ENCODE data around the gene SH3BP1.
"Not testable (repeated sequence)": the region's sequence is repeated elsewhere in the genome, so short reads cannot be mapped to it uniquely, and the experiment has no call there.

The SH3BP1 gene, protein sequence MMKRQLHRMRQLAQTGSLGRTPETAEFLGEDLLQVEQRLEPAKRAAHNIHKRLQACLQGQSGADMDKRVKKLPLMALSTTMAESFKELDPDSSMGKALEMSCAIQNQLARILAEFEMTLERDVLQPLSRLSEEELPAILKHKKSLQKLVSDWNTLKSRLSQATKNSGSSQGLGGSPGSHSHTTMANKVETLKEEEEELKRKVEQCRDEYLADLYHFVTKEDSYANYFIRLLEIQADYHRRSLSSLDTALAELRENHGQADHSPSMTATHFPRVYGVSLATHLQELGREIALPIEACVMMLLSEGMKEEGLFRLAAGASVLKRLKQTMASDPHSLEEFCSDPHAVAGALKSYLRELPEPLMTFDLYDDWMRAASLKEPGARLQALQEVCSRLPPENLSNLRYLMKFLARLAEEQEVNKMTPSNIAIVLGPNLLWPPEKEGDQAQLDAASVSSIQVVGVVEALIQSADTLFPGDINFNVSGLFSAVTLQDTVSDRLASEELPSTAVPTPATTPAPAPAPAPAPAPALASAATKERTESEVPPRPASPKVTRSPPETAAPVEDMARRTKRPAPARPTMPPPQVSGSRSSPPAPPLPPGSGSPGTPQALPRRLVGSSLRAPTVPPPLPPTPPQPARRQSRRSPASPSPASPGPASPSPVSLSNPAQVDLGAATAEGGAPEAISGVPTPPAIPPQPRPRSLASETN

DNA sequence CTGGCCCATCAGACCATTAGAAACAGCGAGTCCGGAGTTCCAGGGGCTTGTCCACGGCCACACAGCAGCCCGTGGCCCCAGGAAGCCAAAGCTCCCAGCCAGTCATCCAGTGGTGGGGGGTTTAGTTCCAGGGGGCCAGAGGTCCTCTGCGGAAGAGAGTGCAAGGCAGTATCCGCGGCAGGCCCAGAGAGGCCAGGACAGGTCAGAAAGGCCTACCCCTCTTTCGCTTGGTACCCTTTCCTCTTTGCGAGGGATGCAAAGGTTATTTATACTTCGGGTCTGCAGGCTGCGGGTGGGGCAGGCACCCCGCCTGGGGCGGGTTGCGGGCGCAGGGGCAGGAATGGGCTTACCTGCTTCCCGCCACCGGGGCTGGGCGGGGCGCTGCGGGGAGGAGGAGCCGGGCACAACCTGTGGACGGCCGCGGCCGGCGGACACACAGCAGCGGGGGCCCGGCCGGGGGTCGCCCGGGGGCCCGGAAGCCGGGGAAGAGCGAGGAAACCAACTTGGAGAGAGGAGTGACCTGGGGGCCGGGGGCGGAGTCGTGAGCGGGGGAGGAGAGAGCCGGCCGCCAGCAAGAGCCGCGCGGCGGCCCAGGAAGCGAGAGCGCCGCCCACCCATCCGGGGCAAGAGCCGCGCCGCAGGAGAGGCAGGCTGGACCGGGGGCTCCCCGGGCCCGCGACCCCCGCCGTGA lies at the start of gene SH3BP1:
TSS of gene SH3BP1 (plus strand) at position 600 of the 691 bp plus-strand sequence. CDS start 119 bp downstream, outside the sequence.
- no peak for DNase-seq (ENCODE audit: low read depth)
- H3K4me3 ChIP-seq (ENCODE audit: low read depth, low read length) = peak within 1 kb of the TSS; percentile 70
- TF ChIP-seq, protein P1, sequence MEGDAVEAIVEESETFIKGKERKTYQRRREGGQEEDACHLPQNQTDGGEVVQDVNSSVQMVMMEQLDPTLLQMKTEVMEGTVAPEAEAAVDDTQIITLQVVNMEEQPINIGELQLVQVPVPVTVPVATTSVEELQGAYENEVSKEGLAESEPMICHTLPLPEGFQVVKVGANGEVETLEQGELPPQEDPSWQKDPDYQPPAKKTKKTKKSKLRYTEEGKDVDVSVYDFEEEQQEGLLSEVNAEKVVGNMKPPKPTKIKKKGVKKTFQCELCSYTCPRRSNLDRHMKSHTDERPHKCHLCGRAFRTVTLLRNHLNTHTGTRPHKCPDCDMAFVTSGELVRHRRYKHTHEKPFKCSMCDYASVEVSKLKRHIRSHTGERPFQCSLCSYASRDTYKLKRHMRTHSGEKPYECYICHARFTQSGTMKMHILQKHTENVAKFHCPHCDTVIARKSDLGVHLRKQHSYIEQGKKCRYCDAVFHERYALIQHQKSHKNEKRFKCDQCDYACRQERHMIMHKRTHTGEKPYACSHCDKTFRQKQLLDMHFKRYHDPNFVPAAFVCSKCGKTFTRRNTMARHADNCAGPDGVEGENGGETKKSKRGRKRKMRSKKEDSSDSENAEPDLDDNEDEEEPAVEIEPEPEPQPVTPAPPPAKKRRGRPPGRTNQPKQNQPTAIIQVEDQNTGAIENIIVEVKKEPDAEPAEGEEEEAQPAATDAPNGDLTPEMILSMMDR (IDR thresholded peaks at IDR 0.05; ENCODE audit: control insufficient read depth, extremely low read depth, insufficient read depth) = no peak

DNA sequence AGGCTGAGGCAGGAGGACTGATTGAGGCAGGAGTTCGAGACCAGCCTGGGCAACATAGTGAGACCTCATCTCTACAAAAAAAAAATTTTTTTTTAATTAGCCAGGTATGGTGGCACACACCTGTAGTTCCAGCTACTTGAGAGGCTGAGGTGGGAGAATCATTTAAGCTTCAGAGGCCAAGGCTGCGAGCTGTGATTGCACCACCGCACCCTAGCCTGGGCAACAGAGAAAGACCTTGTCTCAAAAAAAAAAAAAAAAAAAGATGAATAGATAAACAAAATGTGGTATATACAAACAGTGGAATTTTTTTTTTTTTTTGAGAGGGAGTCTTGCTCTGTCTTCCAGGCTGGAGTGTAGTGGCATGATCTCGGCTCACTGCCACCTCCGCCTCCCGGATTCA lies 48.4 kb upstream of the SH3BP1 start:
- DNase-seq (ENCODE audit: low read depth) = not testable (repeated sequence)

DNA sequence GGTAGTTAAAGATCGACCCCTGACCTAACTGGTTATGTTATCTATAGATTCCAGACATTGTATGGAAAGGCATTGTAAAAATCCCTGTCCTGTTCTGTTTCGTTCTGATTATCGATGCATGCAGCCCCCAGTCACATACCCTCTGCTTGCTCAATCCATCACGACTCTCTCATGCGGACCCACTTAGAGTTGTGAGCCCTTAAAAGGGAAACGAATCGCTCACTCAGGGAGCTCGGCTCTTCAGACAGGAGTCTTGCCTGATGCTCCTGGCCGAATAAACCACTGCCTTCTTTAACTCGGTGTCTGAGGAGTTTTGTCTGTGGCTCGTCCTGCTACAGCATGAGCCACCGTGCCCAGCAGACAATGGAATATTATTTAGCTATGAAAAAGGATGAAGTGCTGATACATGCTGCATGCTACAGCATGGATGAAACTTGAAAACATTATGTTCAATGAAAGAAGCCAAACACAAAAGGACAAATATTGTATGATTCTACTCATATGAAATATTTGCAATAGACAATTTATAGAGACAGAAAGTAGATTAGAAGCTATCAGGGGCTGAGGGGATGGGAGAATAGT lies 47.6 kb upstream of the SH3BP1 start:
- TF ChIP-seq, protein P1 (IDR thresholded peaks at IDR 0.05; ENCODE audit: control insufficient read depth, extremely low read depth, insufficient read depth) = no peak
- DNase-seq (ENCODE audit: low read depth) = no peak
- peak overlapping the region; percentile 41 for H3K4me3 ChIP-seq (ENCODE audit: low read depth, low read length)

More for the DNA sequence above, 48.4 kb upstream of the SH3BP1 start:
- H3K4me3 ChIP-seq (ENCODE audit: low read depth, low read length) = not testable (repeated sequence)

DNA sequence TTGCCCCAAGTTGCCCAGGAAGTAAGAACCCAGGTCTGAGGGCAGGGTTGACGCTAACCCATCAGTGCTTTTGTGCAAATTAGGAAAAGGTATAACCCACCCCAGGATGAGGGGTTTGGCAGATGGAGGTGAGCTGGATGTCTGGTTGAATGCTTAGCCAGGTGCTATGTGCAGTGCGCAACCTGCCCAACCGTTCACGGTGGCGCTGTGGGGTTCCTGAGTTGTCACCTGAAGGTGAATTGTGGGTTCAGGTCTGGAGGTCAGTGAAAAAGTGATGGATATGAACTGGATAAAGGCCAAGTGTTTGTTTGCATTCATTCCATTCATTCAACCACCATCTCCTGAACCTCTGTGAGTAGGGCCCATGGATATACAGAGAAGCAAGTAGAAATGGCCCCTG lies 45.2 kb upstream of the SH3BP1 start:
- TF ChIP-seq, protein P1 (IDR thresholded peaks at IDR 0.05; ENCODE audit: control insufficient read depth, extremely low read depth, insufficient read depth) = no peak
- no peak for DNase-seq (ENCODE audit: low read depth)
- no peak overlapping the region for H3K4me3 ChIP-seq (ENCODE audit: low read depth, low read length)

DNA sequence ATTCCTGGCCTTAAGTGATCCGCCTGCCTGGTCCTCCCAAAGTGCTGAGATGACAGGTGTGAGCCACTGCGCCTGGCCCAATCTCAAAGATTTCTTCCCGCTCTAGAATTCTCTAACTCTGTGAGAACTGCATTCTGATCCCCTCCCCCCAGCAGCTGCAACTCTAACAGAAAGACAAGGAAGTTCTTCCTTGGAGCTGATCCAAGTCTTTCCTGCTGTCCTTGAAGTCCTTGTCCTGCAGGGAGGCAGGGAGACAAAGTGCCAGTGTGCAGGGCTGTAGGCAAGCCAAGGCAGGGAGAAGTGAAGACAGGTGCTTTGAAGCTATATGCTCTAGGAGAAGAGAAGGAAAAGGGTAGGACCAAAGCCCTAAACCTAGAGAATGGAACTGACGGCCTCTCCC lies 40.3 kb upstream of the SH3BP1 start:
- H3K4me3 ChIP-seq (ENCODE audit: low read depth, low read length) = no peak overlapping the region
- TF ChIP-seq, protein P1 (IDR thresholded peaks at IDR 0.05; ENCODE audit: control insufficient read depth, extremely low read depth, insufficient read depth) = no peak
- peak; percentile 94 for DNase-seq (ENCODE audit: low read depth)

DNA sequence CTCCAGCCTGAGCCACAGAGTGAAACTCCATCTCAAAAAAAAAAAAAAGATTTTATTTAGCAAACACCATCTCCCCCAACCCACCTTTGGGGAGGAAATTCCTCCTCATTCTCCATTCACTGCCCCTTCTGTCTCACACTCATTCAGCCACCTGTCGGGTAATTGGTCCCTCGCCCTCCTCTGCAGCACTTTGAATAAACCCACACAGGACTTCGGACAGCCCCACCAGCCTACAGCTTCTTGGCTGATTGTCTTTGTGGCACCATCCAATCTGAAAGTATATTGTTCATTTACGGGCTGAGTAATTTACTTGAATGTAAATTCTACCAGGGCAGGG lies 38.3 kb upstream of the SH3BP1 start:
- TF ChIP-seq, protein P1 (IDR thresholded peaks at IDR 0.05; ENCODE audit: control insufficient read depth, extremely low read depth, insufficient read depth) = no peak
- no peak overlapping the region for H3K4me3 ChIP-seq (ENCODE audit: low read depth, low read length)
- DNase-seq (ENCODE audit: low read depth) = no peak

Data from LNCaP clone FGC (cell line).